Ishikawa (cell line): ENCODE measurements around the gene MAP4K4.

ENCODE experiments used
- CEBPB ChIP-seq: IDR thresholded peaks from 2 replicates; pipeline ENCODE4 v1.6.1; 2012
- CREB1 ChIP-seq: IDR thresholded peaks from 2 replicates; pipeline ENCODE4 v1.6.1; 2012; ENCODE audit warnings: low read depth
- EGR1 ChIP-seq: IDR thresholded peaks from 2 replicates; pipeline ENCODE4 v1.6.1; 2012
- EP300 ChIP-seq: IDR thresholded peaks from 2 replicates; pipeline ENCODE4 v1.6.1; 2012; ENCODE audit warnings: borderline replicate concordance
- FOXM1 ChIP-seq: IDR thresholded peaks from 2 replicates; pipeline ENCODE4 v1.6.1; 2012; ENCODE audit warnings: low read depth, borderline replicate concordance
- MAX ChIP-seq: IDR thresholded peaks from 2 replicates; pipeline ENCODE4 v1.6.1; 2012
- NFIC ChIP-seq: IDR thresholded peaks from 2 replicates; pipeline ENCODE4 v1.6.1; 2012
- RAD21 ChIP-seq: IDR thresholded peaks from 2 replicates; pipeline ENCODE4 v1.6.1; 2012; ENCODE audit warnings: low read depth
- TAF1 ChIP-seq: IDR thresholded peaks from 2 replicates; pipeline ENCODE4 v1.6.1; 2012; ENCODE audit warnings: low read depth, mild to moderate bottlenecking
- TCF12 ChIP-seq: IDR thresholded peaks from 2 replicates; pipeline ENCODE4 v1.6.1; 2012; ENCODE audit warnings: low read depth
- TEAD4 ChIP-seq: IDR thresholded peaks from 2 replicates; pipeline ENCODE4 v1.6.1; 2012
- YY1 ChIP-seq: IDR thresholded peaks from 2 replicates; pipeline ENCODE4 v1.6.1; 2012; ENCODE audit warnings: low read depth
- ZBTB7A ChIP-seq: IDR thresholded peaks from 2 replicates; pipeline ENCODE4 v1.6.1; 2012; ENCODE audit warnings: low read depth
- TF ChIP-seq, protein P1 (sequence below): IDR thresholded peaks from 2 replicates; pipeline ENCODE4 v1.6.1; 2012; ENCODE audit warnings: low read depth, mild to moderate bottlenecking
- TF ChIP-seq, protein P2 (sequence below): IDR thresholded peaks from 2 replicates; pipeline ENCODE4 v1.6.1; 2012

MAP4K4 gene

DNA sequence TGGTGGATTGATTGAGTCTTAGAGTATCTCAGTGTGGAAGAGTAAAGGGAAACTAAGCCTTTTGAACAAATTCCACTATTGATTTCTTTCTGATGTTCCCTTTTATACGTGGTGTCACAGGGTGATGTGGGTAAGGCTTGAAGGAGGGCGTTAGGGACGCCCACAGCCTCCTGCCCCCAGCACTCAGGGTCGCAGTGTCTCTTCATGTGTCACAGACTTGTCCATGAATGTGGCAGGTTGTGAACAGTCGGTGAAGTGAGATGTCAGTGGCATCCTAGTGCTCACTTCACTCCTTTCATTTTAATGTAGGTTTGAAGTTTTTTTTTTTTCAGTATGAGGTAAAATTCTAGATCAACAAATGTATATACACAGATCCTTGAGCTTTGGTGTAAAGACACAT lies 171.0 kb downstream of the MAP4K4 start:
- TF ChIP-seq FOXM1 (no peak), CEBPB (no peak)

GRCh38 chr2:101869527-101869926 lies 172.0 kb downstream of the MAP4K4 start:
- TF ChIP-seq YY1: no peak
- TF ChIP-seq RAD21: no peak
- TF ChIP-seq CEBPB: no peak
- no peak for TF ChIP-seq FOXM1

DNA sequence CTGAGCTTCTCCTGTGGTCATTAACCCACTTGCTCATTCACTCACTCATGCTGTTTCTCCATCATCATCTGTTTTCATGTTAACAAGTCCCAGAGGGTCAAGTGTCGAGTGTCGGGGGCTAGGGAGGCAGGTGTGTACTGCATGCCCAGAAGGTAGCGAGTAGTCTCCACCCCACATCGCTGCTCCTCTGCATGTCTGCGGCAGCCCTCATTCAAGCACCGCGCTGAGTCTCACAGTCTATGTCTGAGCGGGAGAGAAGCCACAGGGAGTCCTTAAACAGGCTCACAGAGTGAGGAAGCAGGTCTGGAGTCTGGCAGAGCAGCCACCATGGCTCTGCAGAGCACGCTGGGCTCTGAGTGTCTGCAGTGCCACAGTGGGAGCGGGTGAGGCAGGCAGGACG lies 172.9 kb downstream of the MAP4K4 start:
- TF ChIP-seq EGR1 (no peak), TCF12 (no peak), TAF1 (no peak), TEAD4 (no peak), ZBTB7A (no peak), FOXM1 (no peak), CEBPB (no peak), EP300 (no peak), CREB1 (no peak), YY1 (no peak), RAD21 (no peak), MAX (no peak), NFIC (no peak)
- TF ChIP-seq, protein P1, sequence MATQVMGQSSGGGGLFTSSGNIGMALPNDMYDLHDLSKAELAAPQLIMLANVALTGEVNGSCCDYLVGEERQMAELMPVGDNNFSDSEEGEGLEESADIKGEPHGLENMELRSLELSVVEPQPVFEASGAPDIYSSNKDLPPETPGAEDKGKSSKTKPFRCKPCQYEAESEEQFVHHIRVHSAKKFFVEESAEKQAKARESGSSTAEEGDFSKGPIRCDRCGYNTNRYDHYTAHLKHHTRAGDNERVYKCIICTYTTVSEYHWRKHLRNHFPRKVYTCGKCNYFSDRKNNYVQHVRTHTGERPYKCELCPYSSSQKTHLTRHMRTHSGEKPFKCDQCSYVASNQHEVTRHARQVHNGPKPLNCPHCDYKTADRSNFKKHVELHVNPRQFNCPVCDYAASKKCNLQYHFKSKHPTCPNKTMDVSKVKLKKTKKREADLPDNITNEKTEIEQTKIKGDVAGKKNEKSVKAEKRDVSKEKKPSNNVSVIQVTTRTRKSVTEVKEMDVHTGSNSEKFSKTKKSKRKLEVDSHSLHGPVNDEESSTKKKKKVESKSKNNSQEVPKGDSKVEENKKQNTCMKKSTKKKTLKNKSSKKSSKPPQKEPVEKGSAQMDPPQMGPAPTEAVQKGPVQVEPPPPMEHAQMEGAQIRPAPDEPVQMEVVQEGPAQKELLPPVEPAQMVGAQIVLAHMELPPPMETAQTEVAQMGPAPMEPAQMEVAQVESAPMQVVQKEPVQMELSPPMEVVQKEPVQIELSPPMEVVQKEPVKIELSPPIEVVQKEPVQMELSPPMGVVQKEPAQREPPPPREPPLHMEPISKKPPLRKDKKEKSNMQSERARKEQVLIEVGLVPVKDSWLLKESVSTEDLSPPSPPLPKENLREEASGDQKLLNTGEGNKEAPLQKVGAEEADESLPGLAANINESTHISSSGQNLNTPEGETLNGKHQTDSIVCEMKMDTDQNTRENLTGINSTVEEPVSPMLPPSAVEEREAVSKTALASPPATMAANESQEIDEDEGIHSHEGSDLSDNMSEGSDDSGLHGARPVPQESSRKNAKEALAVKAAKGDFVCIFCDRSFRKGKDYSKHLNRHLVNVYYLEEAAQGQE: no peak
- TF ChIP-seq, protein P2, sequence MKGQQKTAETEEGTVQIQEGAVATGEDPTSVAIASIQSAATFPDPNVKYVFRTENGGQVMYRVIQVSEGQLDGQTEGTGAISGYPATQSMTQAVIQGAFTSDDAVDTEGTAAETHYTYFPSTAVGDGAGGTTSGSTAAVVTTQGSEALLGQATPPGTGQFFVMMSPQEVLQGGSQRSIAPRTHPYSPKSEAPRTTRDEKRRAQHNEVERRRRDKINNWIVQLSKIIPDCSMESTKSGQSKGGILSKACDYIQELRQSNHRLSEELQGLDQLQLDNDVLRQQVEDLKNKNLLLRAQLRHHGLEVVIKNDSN: no peak

DNA sequence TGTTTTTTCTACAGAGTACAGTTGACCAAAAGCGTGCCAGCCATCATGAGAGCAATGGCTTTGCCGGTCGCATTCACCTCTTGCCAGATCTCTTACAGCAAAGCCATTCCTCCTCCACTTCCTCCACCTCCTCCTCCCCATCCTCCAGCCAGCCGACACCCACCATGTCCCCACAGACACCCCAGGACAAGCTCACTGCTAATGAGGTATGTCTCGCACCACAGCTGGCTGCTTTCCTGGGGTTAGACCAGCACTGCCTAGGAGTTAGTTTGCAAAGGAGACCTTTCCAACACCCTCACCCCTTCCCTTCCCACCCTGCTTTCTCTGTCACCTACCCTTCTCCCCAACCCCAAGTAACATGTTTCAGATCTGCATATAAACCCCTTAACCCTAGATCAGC lies 174.0 kb downstream of the MAP4K4 start:
- TF ChIP-seq TCF12 (no peak), FOXM1 (no peak), EP300 (no peak), CREB1 (no peak), EGR1 (no peak), YY1 (no peak), TAF1 (no peak), RAD21 (no peak), NFIC (no peak), TEAD4 (no peak), MAX (no peak), CEBPB (no peak)
- TF ChIP-seq, protein P2: no peak
- TF ChIP-seq, protein P1: no peak

DNA sequence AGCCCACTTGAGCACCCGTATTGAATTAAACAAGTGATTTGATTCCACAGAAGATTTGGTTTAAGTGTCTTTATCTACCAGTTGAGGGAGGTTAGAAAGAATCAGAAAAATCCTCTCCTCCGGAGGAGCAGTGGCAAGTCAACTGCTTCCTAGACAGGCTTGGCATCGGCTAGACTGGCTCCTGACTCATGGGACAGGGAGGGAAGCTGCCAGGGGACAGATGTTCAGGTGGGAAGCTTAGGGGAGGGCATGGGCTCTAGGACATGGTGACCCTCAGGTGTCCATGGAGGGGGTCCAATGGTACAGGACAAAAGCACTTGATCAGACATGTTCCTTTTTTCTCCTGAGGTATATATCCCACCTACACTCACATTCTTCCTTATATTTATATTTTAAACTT lies 175.0 kb downstream of the MAP4K4 start:
- TF ChIP-seq TAF1: no peak

DNA sequence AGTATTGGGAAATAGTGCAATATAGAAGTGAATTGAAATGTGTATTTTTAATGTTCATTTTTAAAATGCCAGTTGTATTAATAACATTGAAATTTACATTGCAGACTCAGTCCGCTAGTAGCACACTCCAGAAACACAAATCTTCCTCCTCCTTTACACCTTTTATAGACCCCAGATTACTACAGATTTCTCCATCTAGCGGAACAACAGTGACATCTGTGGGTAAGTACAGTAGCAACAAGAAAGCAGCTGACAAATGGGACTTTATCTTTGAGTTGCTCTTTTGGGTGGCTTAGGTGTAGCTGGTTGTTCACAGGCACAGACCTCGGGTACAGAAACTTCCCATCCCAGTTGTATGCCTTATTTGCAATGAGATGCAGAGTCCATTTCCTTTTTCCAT lies 176.0 kb downstream of the MAP4K4 start:
- TF ChIP-seq TCF12: no peak
- TF ChIP-seq RAD21: peak; percentile 41; the same call in 1 of the 2 replicates
- TF ChIP-seq, protein P1: no peak
